Measurements from ENCODE around the gene PMM1.
"Not testable (repeated sequence)": the region's sequence is repeated elsewhere in the genome, so short reads cannot be mapped to it uniquely, and the experiment has no call there.

Gene PMM1

DNA sequence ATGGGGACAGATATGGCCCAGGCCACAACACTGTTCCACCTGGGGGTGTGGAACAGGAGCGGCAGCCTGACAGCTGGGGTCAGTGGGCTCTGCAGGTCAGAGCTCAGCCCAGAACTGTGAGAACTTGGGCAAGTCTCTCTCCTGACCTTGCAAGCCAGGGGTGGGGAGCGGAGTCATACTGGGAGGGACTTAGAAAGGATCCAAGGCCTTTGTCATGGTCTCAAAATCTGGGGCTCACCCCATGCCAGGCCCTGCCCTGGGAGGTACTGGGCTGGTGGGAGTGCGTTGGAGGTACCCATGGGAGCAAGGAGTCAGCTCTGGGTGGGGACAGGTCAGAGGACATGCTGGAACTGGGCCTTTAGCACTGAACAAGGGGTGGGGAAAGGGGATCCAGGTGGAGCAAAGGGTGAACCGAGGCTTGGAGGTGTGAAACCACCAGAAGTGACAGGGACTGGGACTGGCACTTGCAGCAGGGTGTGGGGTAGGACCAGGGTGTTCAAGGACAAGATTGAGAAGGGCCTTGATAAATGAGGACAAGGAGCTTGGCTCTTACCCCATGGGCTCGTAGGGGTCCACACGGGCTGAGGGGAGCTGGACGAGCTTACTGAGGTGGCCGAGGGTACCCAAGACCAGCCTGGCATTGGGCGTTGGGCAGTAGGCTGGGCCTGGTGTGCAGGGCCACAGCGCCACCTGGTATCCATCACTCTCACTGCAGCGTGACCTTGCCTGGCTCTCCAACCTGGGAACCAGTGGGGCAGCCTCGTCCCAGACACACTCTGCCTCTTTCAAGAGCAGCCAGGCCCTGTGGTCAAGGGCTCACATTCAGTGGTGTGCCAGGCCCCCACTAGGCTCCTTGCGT lies 7.4 kb upstream of the PMM1 start:
- no peak for DNase-seq (ENCODE audit: low read depth in 2 of 2)

DNA sequence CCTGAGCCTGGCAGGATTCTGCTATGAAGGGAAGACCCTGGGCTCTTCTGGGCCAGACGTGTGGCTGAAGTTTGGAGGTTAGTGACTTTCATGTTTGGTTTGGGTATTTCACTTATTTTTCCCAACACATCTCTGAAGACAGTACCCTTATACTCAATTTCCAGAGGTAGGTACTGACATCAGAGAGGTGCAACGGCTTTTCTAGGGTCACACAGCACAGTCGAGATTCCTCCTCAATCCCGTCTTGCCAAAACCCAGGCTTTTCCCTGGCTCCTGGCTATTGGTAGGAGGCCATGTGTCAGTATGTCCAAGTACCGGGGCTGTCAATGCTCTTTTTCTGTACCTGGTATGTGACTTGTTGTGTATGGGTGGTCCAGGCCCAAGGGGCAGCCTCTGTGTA lies 6.1 kb upstream of the PMM1 start:
- DNase-seq (ENCODE audit: low read depth in 2 of 2): no peak

DNA sequence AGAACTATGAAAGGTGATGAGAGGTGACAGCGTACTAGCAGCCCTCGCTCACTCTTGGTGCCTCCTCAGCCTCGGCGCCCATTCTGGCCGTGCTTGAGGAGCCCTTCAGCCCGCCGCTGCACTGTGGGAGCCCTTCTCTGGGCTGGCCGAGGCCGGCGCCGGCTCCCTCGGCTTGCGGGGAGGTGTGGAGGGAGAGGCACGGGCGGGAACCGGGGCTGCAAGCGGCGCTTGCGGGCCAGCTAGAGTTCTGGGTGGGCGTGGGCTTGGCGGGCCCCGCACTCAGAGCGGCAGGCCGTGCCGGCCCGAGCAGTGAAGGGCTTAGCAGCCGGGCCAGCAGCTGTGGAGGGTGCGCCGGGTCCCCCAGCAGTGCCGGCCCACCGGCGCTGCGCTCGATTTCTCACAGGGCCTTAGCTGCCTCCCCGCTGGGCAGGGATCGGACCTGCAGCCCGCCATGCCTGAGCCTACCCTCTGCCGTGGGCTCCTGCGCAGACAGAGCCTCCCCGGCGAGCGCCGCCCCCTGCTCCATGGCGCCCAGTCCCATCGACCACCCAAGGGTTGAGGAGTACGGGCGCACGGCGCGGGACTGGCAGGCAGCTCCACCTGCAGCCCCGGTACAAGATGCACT lies 3.8 kb upstream of the PMM1 start:
- DNase-seq (ENCODE audit: low read depth in 2 of 2): not testable (repeated sequence)

- no peak for DNase-seq (ENCODE audit: low read depth in 2 of 2)
Observed at GRCh38 chr22:41587347-41587723, 2.3 kb downstream of the PMM1 start.

DNA sequence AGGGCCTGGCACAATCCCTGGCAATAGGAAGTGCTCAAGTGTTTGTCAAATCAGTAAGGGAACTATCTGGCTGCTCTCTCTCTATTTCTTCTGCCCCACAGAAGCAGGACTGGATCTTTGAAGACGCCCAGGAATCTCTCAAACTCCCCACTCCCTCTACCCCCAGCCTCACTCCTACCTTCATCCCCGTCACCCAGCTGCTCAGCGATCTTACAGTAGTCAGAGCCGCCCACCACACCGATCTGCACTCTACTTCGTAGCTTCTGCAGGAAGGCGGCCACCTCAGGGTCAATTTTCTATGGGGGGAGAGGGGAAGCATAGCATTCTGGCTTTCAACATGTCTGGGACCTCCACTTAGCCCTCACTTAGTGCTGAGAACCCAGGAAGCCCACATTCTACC lies 3.7 kb downstream of the PMM1 start:
- DNase-seq (ENCODE audit: low read depth in 2 of 2): no peak

GRCh38 chr22:41584881-41585280 lies 4.8 kb downstream of the PMM1 start:
- DNase-seq (ENCODE audit: low read depth in 2 of 2): no peak

GRCh38 chr22:41582694-41583093 lies 6.9 kb downstream of the PMM1 start:
- DNase-seq (ENCODE audit: low read depth in 2 of 2): no peak

DNA sequence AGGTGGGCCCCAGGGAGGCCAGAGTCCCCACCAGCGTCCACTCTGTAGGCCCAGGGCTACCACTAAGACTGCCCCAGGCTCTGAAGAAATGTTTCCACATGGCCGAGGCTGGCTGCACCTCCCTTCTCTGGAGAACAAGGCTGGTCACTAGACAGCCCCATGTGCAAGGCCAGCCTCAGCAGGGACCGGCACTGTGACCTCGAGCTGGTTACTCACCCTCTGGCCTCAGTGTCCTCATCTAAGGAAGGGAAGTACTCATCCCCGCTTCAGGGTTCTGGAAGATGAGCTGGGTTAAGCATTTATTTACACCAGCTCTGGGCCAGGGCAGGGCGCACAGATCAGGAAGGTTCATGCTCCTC lies 9.7 kb downstream of the PMM1 start:
- no peak for DNase-seq (ENCODE audit: low read depth in 2 of 2)

DNA sequence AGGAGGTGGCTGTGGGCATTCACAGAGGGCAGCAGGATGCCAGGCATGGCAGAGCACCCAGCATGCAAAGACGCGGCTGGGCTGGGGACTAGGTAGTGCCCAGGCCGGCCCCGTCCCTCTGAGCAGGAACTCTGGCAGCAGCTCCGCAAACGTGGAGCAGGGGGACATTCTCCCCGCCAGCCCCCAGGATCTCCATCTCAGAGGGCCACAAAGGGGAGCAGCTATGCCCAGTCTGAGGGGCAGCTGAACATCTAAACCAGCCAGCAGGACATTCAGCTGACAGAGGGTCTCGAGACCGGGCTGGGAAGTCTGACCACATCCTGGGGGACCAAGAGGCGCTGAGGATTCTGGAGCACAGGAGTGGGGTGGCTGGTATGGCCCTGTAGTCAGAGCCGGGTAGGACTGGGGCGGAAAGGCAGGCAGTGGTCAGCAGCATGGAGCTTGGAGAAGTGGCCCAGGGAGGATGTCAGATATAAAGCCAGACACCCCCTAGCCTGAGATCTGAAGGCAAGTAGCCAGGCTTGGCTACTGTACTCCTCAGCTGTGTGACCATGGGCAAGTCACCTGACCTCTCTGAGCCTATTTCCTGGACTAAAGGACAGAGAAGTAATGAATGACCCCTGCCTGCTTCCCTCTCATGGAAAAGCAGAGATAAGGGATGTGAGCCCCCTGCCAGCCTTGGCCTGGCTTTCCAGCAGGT lies 10.2 kb downstream of the PMM1 start:
- DNase-seq (ENCODE audit: low read depth in 2 of 2): no peak

GRCh38 chr22:41578818-41579217 lies 10.8 kb downstream of the PMM1 start:
- DNase-seq (ENCODE audit: low read depth in 2 of 2): no peak

GRCh38 chr22:41578114-41578513 lies 11.5 kb downstream of the PMM1 start:
- no peak for DNase-seq (ENCODE audit: low read depth in 2 of 2)

DNA sequence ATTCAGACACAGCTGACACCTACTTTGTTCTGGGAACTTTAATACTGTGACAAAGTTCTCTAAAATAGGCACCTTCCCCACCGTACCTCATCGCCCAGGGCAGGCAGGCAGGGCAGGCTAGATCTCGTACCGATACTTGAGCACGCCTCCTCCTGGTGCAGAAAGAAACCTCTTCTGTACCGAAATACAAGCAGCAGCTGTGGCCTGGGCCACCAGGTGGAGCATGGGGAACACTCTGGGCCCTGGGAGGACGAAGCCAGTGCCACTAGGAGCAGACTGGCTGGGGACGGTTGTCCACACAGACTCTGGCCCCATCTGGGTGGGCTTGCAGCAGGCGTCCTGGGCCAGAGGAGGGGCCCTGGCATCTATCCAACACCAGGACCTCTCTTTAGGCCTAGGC lies 12.8 kb downstream of the PMM1 start:
- no peak for DNase-seq (ENCODE audit: low read depth in 2 of 2)

DNA sequence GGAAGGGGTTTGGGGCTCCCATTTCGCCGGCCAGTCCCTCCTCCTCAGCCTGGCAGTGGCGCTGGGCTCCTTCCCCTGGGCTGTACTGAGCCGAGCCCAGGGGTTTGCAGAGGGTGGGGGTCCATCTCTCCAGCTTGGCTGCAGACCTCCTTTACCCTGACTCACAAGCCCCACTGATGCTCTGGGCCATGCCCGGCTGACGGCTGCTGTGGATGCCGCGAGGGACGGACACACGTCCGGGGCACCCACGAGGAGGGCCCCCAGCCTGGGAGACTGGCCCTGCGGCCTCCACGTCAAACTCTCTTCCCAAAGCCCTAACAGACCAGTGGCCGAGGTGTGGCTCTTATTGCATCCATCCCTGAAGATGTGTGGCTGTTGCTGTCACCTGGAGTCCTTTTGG lies 14.1 kb downstream of the PMM1 start:
- DNase-seq (ENCODE audit: low read depth in 2 of 2): no peak

GRCh38 chr22:41574847-41575381 lies 14.7 kb downstream of the PMM1 start:
- DNase-seq (ENCODE audit: low read depth in 2 of 2): no peak

DNA sequence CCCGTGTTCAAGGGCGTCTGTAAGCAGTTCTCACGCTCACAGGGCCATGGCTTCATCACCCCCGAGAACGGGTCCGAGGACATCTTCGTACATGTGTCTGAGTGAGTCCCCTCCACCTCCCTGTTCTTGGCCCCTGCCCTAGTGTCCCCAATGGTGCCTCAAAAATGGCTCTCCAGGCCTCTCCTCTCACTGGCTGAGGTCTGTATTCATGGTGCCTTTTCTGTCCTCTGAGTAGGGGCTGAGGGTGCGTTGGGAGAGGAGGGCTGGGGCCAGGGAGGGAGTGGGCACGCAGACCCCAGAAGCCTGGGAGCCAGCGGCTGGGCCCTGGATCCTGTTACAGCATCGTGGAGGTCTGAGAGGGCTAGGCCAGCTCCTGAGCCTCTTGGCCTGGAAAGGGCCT lies 16.0 kb downstream of the PMM1 start:
- DNase-seq (ENCODE audit: low read depth in 2 of 2): no peak

DNA sequence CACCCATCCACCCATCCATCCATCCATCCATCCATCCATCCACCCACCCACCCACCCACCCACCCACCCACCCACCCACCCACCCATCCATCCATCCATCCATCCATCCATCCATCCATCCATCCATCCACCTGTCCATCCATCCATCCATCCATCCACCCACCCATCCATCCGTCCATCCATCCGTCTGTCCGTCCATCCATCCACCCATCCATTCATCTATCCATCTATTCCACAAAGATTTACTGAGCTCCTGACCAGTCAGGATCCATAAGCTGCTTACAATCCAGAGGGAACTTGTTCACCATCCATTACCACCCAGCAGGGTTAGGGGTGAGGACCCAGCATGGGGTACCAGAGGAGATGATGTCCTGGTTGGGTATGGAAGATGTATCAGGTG lies 17.3 kb downstream of the PMM1 start:
- DNase-seq (ENCODE audit: low read depth in 2 of 2): not testable (repeated sequence)

GRCh38 chr22:41571786-41572185 lies 17.9 kb downstream of the PMM1 start:
- DNase-seq (ENCODE audit: low read depth in 2 of 2): no peak

- no peak for DNase-seq (ENCODE audit: low read depth in 2 of 2)
Observed at GRCh38 chr22:41570221-41570620, 19.4 kb downstream of the PMM1 start.

DNA sequence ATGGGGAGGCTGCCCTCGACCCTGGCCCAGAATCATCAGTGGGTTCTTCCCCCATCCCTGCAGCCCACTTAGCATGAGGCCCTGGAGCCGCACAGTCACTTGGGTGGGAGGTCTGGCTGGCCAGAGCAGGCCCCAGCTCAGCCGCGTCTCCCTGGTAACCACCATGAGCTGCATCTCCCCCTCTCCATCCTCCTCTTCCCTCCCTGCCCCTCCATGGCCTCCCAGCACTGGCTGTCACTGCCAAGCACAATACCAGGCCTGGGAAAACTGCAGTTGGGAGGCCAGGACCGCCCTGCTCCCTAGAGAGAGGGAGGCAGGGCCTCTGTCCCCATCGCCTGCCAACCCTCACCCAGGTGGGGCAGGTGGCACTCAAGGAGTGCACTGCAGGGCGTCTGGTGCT lies 20.8 kb downstream of the PMM1 start:
- DNase-seq (ENCODE audit: low read depth in 2 of 2): no peak

DNA sequence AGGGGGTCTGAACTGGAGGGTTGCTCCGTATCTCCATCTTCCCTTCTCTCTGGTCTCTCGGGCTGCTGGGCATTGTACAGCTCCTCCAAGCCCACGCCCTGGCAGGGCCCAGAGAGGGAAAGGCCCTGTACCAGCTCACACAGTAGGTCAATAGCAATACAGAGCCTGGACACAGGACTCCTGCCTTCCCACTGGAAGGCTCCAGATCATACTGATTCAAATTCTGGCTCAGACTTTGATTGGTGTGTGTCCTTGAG lies 22.2 kb downstream of the PMM1 start:
- DNase-seq (ENCODE audit: low read depth in 2 of 2): no peak

GRCh38 chr22:41565403-41566054 lies 24.1 kb downstream of the PMM1 start:
- peak in 1 of 2 donors; percentile 11 for DNase-seq (ENCODE audit: low read depth in 2 of 2)

GRCh38 chr22:41564563-41564962 lies 25.1 kb downstream of the PMM1 start:
- DNase-seq (ENCODE audit: low read depth in 2 of 2): no peak
